Glutamatergic neuron (in vitro differentiated cells): ENCODE measurements around the gene ABHD16B. TPM values are rescaled to one million over a fixed set of nuclear protein-coding genes. Genes with fewer than 3 reads are reported as not detected.
A peak's percentile ranks its signal among the peaks of the same experiment; 100 is the strongest.

Experiments
- DNase-seq: peaks from one replicate; pipeline ENCODE4 v3.0.0; 2022
- H3K27ac Mint-ChIP-seq: one replicate; pipeline ENCODE4 v1.8.0; 2020; ENCODE audit warnings: mild to moderate bottlenecking, mixed read lengths, inconsistent platforms; ENCODE audit not compliant: unreplicated experiment
- H3K27me3 Mint-ChIP-seq: one replicate; pipeline ENCODE4 v1.8.0; 2020; ENCODE audit warnings: mild to moderate bottlenecking, moderate library complexity, mixed read lengths, inconsistent platforms; ENCODE audit not compliant: unreplicated experiment
- H3K36me3 Mint-ChIP-seq: one replicate; pipeline ENCODE4 v1.8.0; 2020; ENCODE audit warnings: mild to moderate bottlenecking, mixed read lengths, inconsistent platforms; ENCODE audit not compliant: unreplicated experiment
- H3K4me1 Mint-ChIP-seq: one replicate; pipeline ENCODE4 v1.8.0; 2020; ENCODE audit warnings: mild to moderate bottlenecking, low read depth, mixed read lengths, inconsistent platforms; ENCODE audit not compliant: unreplicated experiment
- H3K4me3 Mint-ChIP-seq: one replicate; pipeline ENCODE4 v1.8.0; 2020; ENCODE audit warnings: mild to moderate bottlenecking, mixed read lengths, inconsistent platforms; ENCODE audit not compliant: unreplicated experiment
- H3K9me3 Mint-ChIP-seq: one replicate; pipeline ENCODE4 v1.8.0; 2020; ENCODE audit warnings: mild to moderate bottlenecking, moderate library complexity, mixed read lengths, inconsistent platforms; ENCODE audit not compliant: unreplicated experiment
- CTCF ChIP-seq: fragments of 200-600 bp; sonication (generic); IDR thresholded peaks from one replicate; pipeline ENCODE4 v1.5.0; 2021; ENCODE audit not compliant: partially characterized antibody, unreplicated experiment
- total RNA-seq: library from RNA; stranded (reverse); fragmentation: NEBNext Ultra II Directional; extraction: Animal tissue kit (Norgen Biotek cat#: 25700); gene quantifications from one replicate; pipeline ENCODE4 v1.2.1, GENCODE V29; 2021; ENCODE audit not compliant: unreplicated experiment

The ABHD16B gene
- total RNA-seq, 1 donor from 2014 or later, result not detected

GRCh38 chr20:63908008-63908682 is 46.8 kb downstream of the ABHD16B start:
- H3K9me3 Mint-ChIP-seq, result peaks cover 4% of the 10 kb centered on the region
- H3K4me1 Mint-ChIP-seq, result peaks cover 15% of the 10 kb centered on the region
- no peak overlapping the region for H3K27ac Mint-ChIP-seq
- peaks cover 3% of the 10 kb centered on the region for H3K27me3 Mint-ChIP-seq
- H3K36me3 Mint-ChIP-seq, result no peaks in the 10 kb centered on the region
- H3K4me3 Mint-ChIP-seq, result peak overlapping the region; percentile 61
- no peak for TF ChIP-seq CTCF
- DNase-seq, result no peak

DNA sequence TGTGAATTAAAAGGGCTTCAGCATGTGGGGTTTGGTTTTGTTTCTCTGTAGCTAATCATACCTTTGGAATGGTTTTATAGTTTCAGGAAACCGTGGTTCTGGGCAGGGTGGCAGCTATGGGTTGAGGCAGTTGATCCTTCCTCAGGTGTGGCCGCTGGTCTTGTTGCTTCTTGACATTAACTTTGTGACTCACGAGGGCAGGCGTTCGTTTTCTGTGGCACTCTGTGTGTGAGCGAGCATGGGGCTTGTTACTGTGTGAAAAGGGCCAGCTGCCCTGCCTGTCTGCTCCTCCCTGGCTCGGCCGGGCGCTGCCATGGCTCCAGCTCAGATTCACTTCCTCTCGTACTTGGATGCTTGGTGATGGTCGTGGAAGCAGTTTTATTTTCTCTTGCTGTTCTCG is 49.9 kb downstream of the ABHD16B start:
- peaks cover 7% of the 10 kb centered on the region for H3K9me3 Mint-ChIP-seq
- DNase-seq, result no peak
- TF ChIP-seq CTCF, result no peak
- no peaks in the 10 kb centered on the region for H3K36me3 Mint-ChIP-seq
- H3K27me3 Mint-ChIP-seq, result peaks cover 9% of the 10 kb centered on the region
- no peak overlapping the region for H3K4me3 Mint-ChIP-seq
- H3K27ac Mint-ChIP-seq, result no peak overlapping the region
- H3K4me1 Mint-ChIP-seq, result peaks cover 12% of the 10 kb centered on the region

Other genes with a start within 250 kb of the ABHD16B start
- gene GMEB2, start 234.4 kb upstream of the ABHD16B start, total RNA-seq, result 12.8 TPM
- 459 TPM for gene STMN3, start 208.1 kb upstream of the ABHD16B start, total RNA-seq
- 36.3 TPM for gene RTEL1, start 203.2 kb upstream of the ABHD16B start, total RNA-seq
- gene TNFRSF6B, start 164.8 kb upstream of the ABHD16B start, total RNA-seq, result not detected
- gene ARFRP1, start 153.5 kb upstream of the ABHD16B start, total RNA-seq, result 51.9 TPM
- 41.5 TPM for gene ZGPAT, start 153.5 kb upstream of the ABHD16B start, total RNA-seq
- 16.6 TPM for gene LIME1, start 124.8 kb upstream of the ABHD16B start, total RNA-seq
- gene SLC2A4RG, start 121.7 kb upstream of the ABHD16B start, total RNA-seq, result 47.9 TPM
- gene ZBTB46, start 30.2 kb upstream of the ABHD16B start, total RNA-seq, result 94.4 TPM
- gene TPD52L2, start 3.8 kb downstream of the ABHD16B start, total RNA-seq, result 109 TPM
- 57.9 TPM for gene DNAJC5, start 33.6 kb downstream of the ABHD16B start, total RNA-seq
- 130 TPM for gene UCKL1, start 94.9 kb downstream of the ABHD16B start, total RNA-seq
- gene ZNF512B, start 108.4 kb downstream of the ABHD16B start, total RNA-seq, result 32.2 TPM
- 3.1 TPM for gene SAMD10, start 118.1 kb downstream of the ABHD16B start, total RNA-seq
- gene PRPF6, start 119.6 kb downstream of the ABHD16B start, total RNA-seq, result 60.9 TPM
- gene C20orf204, start 174.7 kb downstream of the ABHD16B start, total RNA-seq, result 3.9 TPM
- 0.66 TPM for gene SOX18, start 188.1 kb downstream of the ABHD16B start, total RNA-seq
- gene TCEA2, start 201.7 kb downstream of the ABHD16B start, total RNA-seq, result 102 TPM
- gene RGS19, start 218.0 kb downstream of the ABHD16B start, total RNA-seq, result 4.4 TPM
- gene OPRL1, start 218.6 kb downstream of the ABHD16B start, total RNA-seq, result 2.9 TPM
- gene LKAAEAR1, start 222.9 kb downstream of the ABHD16B start, total RNA-seq, result not detected
- not detected for gene NPBWR2, start 246.1 kb downstream of the ABHD16B start, total RNA-seq